Measurements from ENCODE around the gene NDUFS2. TPM values are rescaled to one million over a fixed set of nuclear protein-coding genes. Genes with fewer than 3 reads are reported as not detected.

NDUFS2 gene
- total and polyA plus RNA-seq, 9 of the 15 experiments (the other 6 are each of a cell fraction or from before 2014, with no cell fraction given) = 70.0 to 176 (median 141) TPM

DNA sequence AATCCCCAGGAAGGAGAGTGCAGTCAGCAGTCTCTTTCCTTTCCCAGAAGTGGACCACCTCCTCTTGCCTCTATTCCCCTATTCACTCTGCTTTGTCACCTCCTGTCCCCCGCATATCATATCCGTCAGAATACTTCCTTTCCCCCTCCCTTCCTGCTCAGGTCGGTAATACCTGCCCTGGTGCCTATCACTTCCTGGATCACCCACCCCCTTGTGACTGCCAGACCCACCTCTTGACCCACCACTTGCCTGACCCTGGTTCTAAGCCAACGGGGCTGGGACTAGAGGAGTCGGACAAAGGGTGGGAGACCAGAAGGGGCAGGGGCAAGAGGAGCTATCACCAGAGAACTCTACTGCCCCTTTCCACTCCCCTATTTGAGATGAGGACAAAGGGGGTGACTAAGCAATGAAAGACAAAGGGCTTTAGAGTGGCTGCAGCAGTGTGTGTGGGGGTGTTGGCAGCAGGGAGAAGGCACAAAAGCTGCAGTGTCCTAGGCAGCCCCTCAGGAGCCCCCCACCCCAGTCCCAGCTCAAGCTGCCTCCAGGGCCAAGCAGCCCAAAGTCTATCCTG is 1.7 kb upstream of the NDUFS2 start (continued):
- TF ChIP-seq KDM2B (CRISPR knock-in tag; IDR thresholded peaks at IDR 0.05) = no peak
- no peak; the same call in 1 of the 2 replicates for TF ChIP-seq MAFG (tag; conservative IDR thresholded peaks at IDR 0.05)
- no peak for TF ChIP-seq SP2 (IDR thresholded peaks at IDR 0.05; ENCODE audit: extremely low read depth, low read depth, low read length, poor library complexity, severe bottlenecking)
- TF ChIP-seq, protein P1, sequence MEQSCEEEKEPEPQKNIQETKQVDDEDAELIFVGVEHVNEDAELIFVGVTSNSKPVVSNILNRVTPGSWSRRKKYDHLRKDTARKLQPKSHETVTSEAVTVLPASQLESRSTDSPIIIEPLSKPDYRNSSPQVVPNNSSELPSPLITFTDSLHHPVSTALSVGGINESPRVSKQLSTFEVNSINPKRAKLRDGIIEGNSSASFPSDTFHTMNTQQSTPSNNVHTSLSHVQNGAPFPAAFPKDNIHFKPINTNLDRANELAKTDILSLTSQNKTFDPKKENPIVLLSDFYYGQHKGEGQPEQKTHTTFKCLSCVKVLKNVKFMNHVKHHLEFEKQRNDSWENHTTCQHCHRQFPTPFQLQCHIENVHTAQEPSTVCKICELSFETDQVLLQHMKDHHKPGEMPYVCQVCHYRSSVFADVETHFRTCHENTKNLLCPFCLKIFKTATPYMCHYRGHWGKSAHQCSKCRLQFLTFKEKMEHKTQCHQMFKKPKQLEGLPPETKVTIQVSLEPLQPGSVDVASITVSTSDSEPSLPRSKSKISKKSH (CRISPR knock-in tag; IDR thresholded peaks at IDR 0.05) = no peak
- TF ChIP-seq HOXB6 (CRISPR knock-in tag; IDR thresholded peaks at IDR 0.05; ENCODE audit: borderline replicate concordance) = no peak
- TF ChIP-seq AFF1 (IDR thresholded peaks at IDR 0.05; ENCODE audit: low read depth in 1 of 2, partially characterized antibody in 2 of 2) = no peak
- no peak for TF ChIP-seq TFE3 (CRISPR knock-in tag; IDR thresholded peaks at IDR 0.05)
- TF ChIP-seq PURB (CRISPR knock-in tag; IDR thresholded peaks at IDR 0.05; ENCODE audit: low read depth) = no peak
- TF ChIP-seq NFXL1 (CRISPR knock-in tag; IDR thresholded peaks at IDR 0.05) = no peak
- no peak for TF ChIP-seq JUN (IDR thresholded peaks at IDR 0.05; ENCODE audit: borderline replicate concordance, low read depth, low read length)
- no peak for TF ChIP-seq JUN (CRISPR knock-in tag; IDR thresholded peaks at IDR 0.05; ENCODE audit: borderline replicate concordance)
- no peak for TF ChIP-seq ARID4B (CRISPR knock-in tag; IDR thresholded peaks at IDR 0.05)
- no peak for TF ChIP-seq CBFB (CRISPR knock-in tag; IDR thresholded peaks at IDR 0.05)
- peak; percentile 69 for TF ChIP-seq DPF2 (IDR thresholded peaks at IDR 0.05)
